HG03575 (cell line): ENCODE measurements around the gene EMC7.
"Not testable (repeated sequence)": the region's sequence is repeated elsewhere in the genome, so short reads cannot be mapped to it uniquely, and the experiment has no call there.

Experiments used
- ATAC-seq: cut with Tn5 transposase; IDR thresholded peaks from one replicate; pipeline ENCODE4 v1.9.1; 2021; ENCODE audit not compliant: unreplicated experiment, insufficient number of reproducible peaks, low FRiP score; ENCODE audit errors: extremely low read depth

The EMC7 gene

DNA sequence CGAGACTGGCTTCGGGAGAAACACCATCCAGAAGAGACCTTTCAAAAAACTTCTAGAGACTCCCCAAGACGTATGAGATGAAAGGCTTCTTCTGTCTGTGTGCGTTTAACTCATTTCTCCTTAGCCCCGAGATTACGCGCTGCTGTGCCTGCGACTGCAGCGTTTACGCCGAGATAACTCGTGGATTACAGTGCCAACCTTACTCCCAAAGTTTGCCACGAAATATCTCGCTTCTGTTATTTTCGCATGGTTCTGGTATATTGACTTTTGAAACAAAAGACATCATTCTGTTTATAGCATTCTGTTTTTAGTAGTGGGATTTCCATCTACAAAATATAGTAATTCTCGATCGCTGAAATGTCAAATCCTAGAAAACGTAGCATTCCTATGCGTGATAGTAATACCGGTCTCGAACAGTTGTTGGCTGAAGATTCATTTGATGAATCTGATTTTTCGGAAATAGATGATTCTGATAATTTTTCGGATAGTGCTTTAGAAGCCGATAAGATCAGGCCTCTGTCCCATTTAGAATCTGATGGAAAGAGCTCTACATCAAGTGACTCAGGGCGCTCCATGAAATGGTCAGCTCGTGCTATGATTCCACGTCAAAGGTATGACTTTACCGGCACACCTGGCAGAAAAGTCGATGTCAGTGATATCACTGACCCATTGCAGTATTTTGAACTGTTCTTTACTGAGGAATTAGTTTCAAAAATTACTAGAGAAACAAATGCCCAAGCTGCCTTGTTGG lies 688 bp upstream of the EMC7 start:
- ATAC-seq = no peak

GRCh38 chr15:34099914-34100313 lies 1.7 kb downstream of the EMC7 start:
- ATAC-seq = no peak

DNA sequence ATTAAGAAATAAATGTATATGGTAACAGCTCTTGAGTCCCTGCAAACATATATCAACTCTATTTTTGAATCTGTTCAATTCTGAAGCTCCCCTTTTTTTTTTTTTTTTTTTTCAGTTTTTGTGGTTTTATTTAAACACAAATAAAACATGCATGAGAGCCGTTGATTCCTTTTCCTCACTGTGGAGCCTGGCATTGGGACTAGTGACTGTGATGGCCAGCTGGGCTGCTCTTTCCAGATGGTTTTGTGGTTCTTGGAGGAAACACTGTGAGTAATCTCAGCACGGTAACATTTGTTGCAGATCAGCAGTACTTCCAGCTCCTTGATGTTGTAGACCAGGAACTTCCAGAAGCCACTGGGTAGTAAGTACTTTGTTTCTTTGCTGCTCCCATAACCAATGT lies 15.9 kb downstream of the EMC7 start:
- ATAC-seq = no peak

DNA sequence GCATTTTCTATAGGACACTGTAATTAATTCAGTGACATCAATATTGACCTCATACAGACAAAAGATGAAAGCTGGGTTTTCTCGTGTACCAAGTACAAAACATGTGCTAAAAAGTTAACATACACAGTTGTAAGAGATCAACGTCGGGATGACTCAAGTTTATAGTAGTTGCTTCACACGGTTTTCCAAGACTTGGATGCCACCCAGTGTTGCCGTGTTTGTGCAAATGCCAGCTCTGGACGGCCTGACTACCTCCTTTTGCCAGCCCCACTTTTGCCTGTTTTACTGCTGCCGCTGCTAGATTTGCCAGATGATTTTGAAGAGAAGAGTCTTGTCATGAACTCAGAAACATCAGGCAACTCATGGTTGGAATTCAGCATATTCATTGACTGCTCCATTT lies 17.6 kb downstream of the EMC7 start:
- no peak for ATAC-seq

DNA sequence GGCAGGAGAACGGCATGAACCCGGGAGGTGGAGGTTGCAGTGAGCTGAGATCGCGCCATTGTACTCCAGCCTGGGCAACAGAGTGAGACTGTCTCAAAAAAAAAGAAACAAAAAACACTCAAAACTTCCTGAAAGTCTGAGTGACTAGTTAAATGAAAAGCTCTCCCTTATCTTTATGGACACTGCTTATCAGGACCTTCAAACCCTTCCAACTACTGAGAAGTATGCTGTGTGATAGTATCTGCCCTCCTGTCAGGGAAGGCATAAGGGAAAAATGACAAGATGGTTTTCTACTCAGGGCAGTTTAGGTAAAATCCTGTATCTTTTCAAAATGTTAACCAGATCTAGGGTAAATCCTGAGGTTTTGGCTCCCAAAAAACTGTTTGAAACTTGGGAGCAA lies 21.8 kb downstream of the EMC7 start:
- ATAC-seq = no peak

- ATAC-seq = no peak
These were observed 22.8 kb downstream of the EMC7 start for GRCh38 chr15:34078900-34079299.

- ATAC-seq = no peak
These were observed 24.9 kb downstream of the EMC7 start for GRCh38 chr15:34076785-34077184.

- no peak for ATAC-seq
These were observed 31.7 kb downstream of the EMC7 start for GRCh38 chr15:34070003-34070402.

DNA sequence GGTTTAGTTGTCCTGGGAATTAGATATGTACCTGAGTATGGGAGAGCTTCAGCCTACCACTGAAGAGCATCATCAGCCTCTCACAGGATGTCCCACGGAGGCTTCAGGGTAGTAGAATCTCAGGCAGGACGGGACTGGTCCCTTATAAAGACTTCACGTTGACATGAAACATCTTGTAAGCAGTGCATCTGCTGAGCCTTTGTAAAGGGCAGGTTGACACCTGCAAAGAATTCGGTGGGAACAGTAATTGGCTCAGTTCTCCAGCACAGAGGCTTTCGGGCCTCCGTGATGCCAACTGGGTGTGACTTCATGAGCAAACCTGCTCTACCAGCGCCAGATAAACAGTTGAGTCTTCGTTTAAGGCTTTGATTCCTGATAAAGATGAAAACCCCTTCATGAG lies 35.7 kb downstream of the EMC7 start:
- no peak for ATAC-seq

DNA sequence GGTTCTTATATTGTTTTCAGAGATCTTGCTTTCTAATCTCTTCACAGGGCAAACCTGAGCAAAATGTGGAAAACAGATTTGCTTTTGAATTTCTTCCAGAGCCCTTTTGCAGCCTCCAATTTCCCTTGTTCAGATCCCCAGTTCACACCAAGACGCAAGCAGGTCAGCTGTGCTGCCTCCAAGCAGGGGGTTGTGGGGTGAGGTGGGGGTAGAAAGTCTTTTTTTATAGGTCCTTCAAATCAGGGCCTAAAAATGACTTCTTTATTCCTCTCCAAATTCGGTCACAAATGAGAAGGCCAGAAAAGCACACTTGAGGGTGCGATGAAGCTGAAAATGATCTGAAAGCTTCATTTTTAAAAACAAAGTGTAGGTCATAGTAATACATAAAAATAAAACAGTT lies 36.4 kb downstream of the EMC7 start:
- no peak for ATAC-seq

DNA sequence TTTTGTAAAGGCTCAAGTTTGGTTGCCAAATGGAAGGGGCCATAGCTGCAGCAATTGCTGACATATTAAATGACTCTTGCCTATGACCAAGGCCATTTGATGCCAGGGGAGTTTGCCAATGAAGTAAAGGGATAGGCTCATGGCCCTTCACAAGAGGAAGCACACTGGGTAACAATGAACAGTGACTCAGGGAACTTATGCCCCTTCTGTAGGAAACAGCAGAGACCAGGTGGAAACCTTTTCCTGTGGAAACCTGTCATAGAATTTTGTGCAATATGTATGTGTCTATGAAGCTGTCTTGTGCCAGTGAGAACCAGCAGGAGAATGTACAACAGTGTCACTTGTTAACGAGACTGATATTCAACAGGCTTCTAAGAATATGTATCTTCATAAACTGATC lies 37.2 kb downstream of the EMC7 start:
- ATAC-seq = no peak

- no peak for ATAC-seq
These were observed 41.7 kb downstream of the EMC7 start for GRCh38 chr15:34059946-34060345.

- ATAC-seq = no peak
These were observed 42.2 kb downstream of the EMC7 start for GRCh38 chr15:34059476-34059875.

GRCh38 chr15:34056911-34057310 lies 44.8 kb downstream of the EMC7 start:
- no peak for ATAC-seq

DNA sequence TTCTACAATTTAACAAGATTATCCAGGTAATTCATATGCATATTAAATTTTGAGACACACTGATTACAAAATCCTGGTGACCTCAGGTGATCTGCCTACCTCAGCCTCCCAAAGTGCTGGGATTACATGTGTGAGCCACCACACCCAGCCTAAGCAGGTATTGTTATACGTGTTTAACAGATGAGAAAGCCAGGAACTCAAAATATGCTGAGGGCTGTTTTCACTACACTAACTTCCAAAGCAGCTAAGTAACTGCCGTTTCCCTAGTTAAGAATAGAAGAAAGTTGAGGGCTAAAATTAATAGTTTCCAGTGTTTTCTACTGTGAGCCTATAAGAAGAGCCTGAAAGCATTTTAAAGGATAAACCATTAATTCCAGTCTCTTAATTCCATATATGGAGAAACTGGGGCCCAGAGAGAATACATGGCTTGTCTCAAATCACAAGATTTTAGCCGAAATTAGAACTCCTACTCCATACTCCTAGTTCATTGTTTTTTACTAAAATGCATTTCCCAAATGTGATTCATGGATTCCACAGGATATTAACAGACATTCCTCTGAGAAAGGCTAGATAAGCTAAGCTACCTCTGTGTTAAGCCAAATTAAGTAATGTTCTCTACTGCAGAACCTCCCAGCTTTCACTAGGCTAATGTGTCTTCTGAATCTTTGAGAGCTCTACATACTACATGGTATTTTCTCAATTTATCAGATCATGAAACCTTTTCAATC lies 45.6 kb downstream of the EMC7 start:
- no peak for ATAC-seq

- ATAC-seq = no peak
These were observed 47.5 kb downstream of the EMC7 start for GRCh38 chr15:34054081-34054707.

- ATAC-seq = not testable (repeated sequence)
These were observed 51.3 kb downstream of the EMC7 start for GRCh38 chr15:34050385-34050784.

DNA sequence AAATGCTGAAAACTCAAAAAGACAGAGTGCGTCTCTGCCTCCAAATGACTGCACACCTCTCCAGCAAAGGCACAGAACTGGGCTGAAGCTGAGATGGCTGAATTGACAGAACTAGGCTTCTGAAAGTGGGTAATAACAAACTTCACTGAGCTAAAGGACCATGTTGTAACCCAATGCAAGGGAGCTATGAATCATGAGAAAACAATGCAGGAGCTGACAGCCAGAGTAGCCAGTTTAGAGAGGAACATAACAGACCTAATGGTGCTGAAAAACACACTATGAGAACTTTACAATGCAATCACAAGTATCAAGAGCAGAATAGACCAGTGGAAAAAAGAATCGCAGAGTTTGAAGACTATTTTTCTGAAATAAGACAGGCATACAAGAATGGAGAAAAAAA lies 52.5 kb downstream of the EMC7 start:
- no peak for ATAC-seq

- ATAC-seq = no peak
These were observed 53.5 kb downstream of the EMC7 start for GRCh38 chr15:34047893-34048775.
